GM23338 (cell line): ENCODE results near the gene PRPH2. TPM values are rescaled to one million over a fixed set of nuclear protein-coding genes. Genes with fewer than 3 reads are reported as not detected.

Experiments used
- ATAC-seq: fragments of 200-7000 bp; cut with Tn5 transposase; 3 replicates; pipeline ENCODE4 v1.9.1; 2020
- DNase-seq: peaks from one replicate; pipeline ENCODE4 v3.0.0-alpha.2; 2015; ENCODE audit warnings: low spot score
- H2AFZ ChIP-seq: fragments of 200-600 bp; sonication (generic); 2 replicates; pipeline ENCODE4 v1.8.0; 2016; ENCODE audit warnings: antibody characterized with exemption, mild to moderate bottlenecking, moderate library complexity
- H3F3A ChIP-seq: fragments of 200-600 bp; sonication (generic); replicated peaks from 2 replicates; pipeline ENCODE4 v1.8.0; 2017; ENCODE audit warnings: antibody characterized with exemption, mixed run types, low read depth
- H3K27ac ChIP-seq: fragments of 200-600 bp; sonication (generic); 2 replicates; pipeline ENCODE4 v1.6.1; 2016; ENCODE audit warnings: low read depth
- H3K27me3 ChIP-seq: fragments of 200-600 bp; sonication (generic); 2 replicates; pipeline ENCODE4 v1.8.0; 2016; ENCODE audit warnings: mild to moderate bottlenecking, mixed run types, moderate library complexity; ENCODE audit not compliant: insufficient read depth
- H3K36me3 ChIP-seq: fragments of 200-600 bp; sonication (generic); 2 replicates; pipeline ENCODE4 v1.8.0; 2016; ENCODE audit warnings: mild to moderate bottlenecking; ENCODE audit not compliant: insufficient read depth
- H3K4me1 ChIP-seq: fragments of 200-600 bp; sonication (generic); 2 replicates; pipeline ENCODE4 v1.8.0; 2016; ENCODE audit warnings: mild to moderate bottlenecking, moderate library complexity; ENCODE audit not compliant: insufficient read depth
- H3K4me2 ChIP-seq: fragments of 200-600 bp; sonication (generic); 2 replicates; pipeline ENCODE4 v1.7.1; 2017; ENCODE audit warnings: mixed run types
- H3K4me3 ChIP-seq: fragments of 200-600 bp; sonication (generic); 2 replicates; pipeline ENCODE4 v1.6.1; 2016; ENCODE audit warnings: mixed run types
- H3K79me2 ChIP-seq: fragments of 200-600 bp; sonication (generic); replicated peaks from 2 replicates; pipeline ENCODE4 v1.8.0; 2017; ENCODE audit warnings: mild to moderate bottlenecking; ENCODE audit not compliant: insufficient read depth
- H3K9me2 ChIP-seq: fragments of 200-600 bp; sonication (generic); 2 replicates; pipeline ENCODE4 v1.8.0; 2017; ENCODE audit not compliant: insufficient read depth
- H4K20me1 ChIP-seq: fragments of 200-600 bp; sonication (generic); replicated peaks from 2 replicates; pipeline ENCODE4 v1.8.0; 2017; ENCODE audit warnings: mild to moderate bottlenecking; ENCODE audit not compliant: insufficient read depth
- H3K27ac Mint-ChIP-seq: 2 replicates; pipeline ENCODE4 v1.8.0; 2020; ENCODE audit warnings: inconsistent platforms, mild to moderate bottlenecking, moderate library complexity, mixed read lengths
- H3K27me3 Mint-ChIP-seq: 3 replicates; pipeline ENCODE4 v1.8.0; 2022; ENCODE audit warnings: low read depth, mild to moderate bottlenecking, moderate library complexity, mixed read lengths, inconsistent platforms; ENCODE audit not compliant: insufficient read depth, poor library complexity
- H3K36me3 Mint-ChIP-seq: 3 replicates; pipeline ENCODE4 v1.8.0; 2021; ENCODE audit warnings: low read depth, mild to moderate bottlenecking, inconsistent platforms, moderate library complexity, mixed read lengths
- H3K4me1 Mint-ChIP-seq: 3 replicates; pipeline ENCODE4 v1.8.0; 2020; ENCODE audit warnings: mild to moderate bottlenecking, inconsistent platforms, mixed read lengths
- H3K4me3 Mint-ChIP-seq: 3 replicates; pipeline ENCODE4 v1.8.0; 2021; ENCODE audit warnings: moderate library complexity, mild to moderate bottlenecking, inconsistent platforms, mixed read lengths
- H3K9me3 Mint-ChIP-seq: 3 replicates; pipeline ENCODE4 v1.8.0; 2020; ENCODE audit warnings: moderate library complexity, mild to moderate bottlenecking, inconsistent platforms, mixed read lengths
- CREB1 ChIP-seq: fragments of 250-450 bp; sonication (Bioruptor Pico); IDR thresholded peaks from 2 replicates; pipeline ENCODE4 v1.5.0; 2020; ENCODE audit warnings: low read depth, mild to moderate bottlenecking, moderate library complexity
- EZH2 ChIP-seq: fragments of 200-600 bp; sonication (generic); IDR thresholded peaks from one replicate; pipeline ENCODE4 v1.8.0; 2017; ENCODE audit warnings: antibody characterized with exemption, mild to moderate bottlenecking, low read depth; ENCODE audit not compliant: unreplicated experiment
- EZH2phosphoT487 ChIP-seq: fragments of 200-600 bp; sonication (generic); IDR thresholded peaks from one replicate; pipeline ENCODE4 v1.8.1; 2018; ENCODE audit warnings: antibody characterized with exemption; ENCODE audit not compliant: unreplicated experiment
- JUNB ChIP-seq: IDR thresholded peaks from one replicate; pipeline ENCODE4 v1.6.1; 2016; ENCODE audit warnings: antibody characterized with exemption; ENCODE audit not compliant: unreplicated experiment
- NANOG ChIP-seq: IDR thresholded peaks from 2 replicates; pipeline ENCODE4 v1.6.1; 2016; ENCODE audit warnings: antibody characterized with exemption, borderline replicate concordance
- POLR2AphosphoS5 ChIP-seq: IDR thresholded peaks from 2 replicates; pipeline ENCODE4 v1.6.1; 2016; ENCODE audit warnings: antibody characterized with exemption, low read depth
- ZNF114 ChIP-seq: fragments of 250-450 bp; sonication (Bioruptor Pico); IDR thresholded peaks from 2 replicates; pipeline ENCODE4 v1.5.0; 2020; ENCODE audit warnings: mild to moderate bottlenecking, moderate library complexity
- ZNF331 ChIP-seq: fragments of 250-450 bp; sonication (Bioruptor Pico); IDR thresholded peaks from 2 replicates; pipeline ENCODE4 v1.5.0; 2020; ENCODE audit warnings: low read depth, mild to moderate bottlenecking, moderate library complexity
- polyA plus RNA-seq: library from polyadenylated mRNA; unstranded; fragments of >200 nt; fragmentation: Nextera tagmentation; extraction: Ambion mirVana; gene quantifications from 2 replicates; pipeline ENCODE4 v1.2.1, GENCODE V29; 2016
- total RNA-seq: library from RNA; depleted of rRNA; stranded (reverse); fragments of >200 nt; shearing (Covaris generic); gene quantifications from 2 replicates; pipeline ENCODE4 v1.2.3, GENCODE V29; 2014
- TF ChIP-seq, protein P1 (sequence below), 2 experiments: fragments of 200-600 bp in 1 of 2; sonication (generic) in 1 of 2; conservative IDR thresholded peaks; 2 replicates each; pipeline versions ENCODE4 v1.5.1 to v1.6.1; 2016 to 2017; ENCODE audit warnings: antibody characterized with exemption in 2 of 2, low read depth in 2 of 2, mild to moderate bottlenecking in 2 of 2, moderate library complexity in 1 of 2
- TF ChIP-seq, protein P2 (sequence below): fragments of 250-450 bp; sonication (Bioruptor Pico); IDR thresholded peaks from 2 replicates; pipeline ENCODE4 v1.5.0; 2020; ENCODE audit warnings: mild to moderate bottlenecking, moderate library complexity

The PRPH2 gene
- total and polyA plus RNA-seq, 2 experiments from 2014 or later, result 0.50 to 0.52 TPM

GRCh38 chr6:42762950-42763349 is 40.6 kb upstream of the PRPH2 start:
- Histone ChIP-seq H3K27me3 (no peaks in the 10 kb centered on the region), H2AFZ (no peak overlapping the region), H3K36me3 (no peaks in the 10 kb centered on the region), H3K4me2 (no peak overlapping the region), H3K4me1 (peaks cover 24% of the 10 kb centered on the region), H3K4me3 (no peak overlapping the region), H3K27ac (no peak overlapping the region), H4K20me1 (no peaks in the 10 kb centered on the region), H3K9me2 (no peaks in the 10 kb centered on the region), H3K79me2 (0 out of 2 replicates have a peak, but pooled peaks cover 8% of the 10 kb centered on the region), H3F3A (no peaks in the 10 kb centered on the region)
- peaks cover 9% of the 10 kb centered on the region for H3K36me3 Mint-ChIP-seq
- no peak for ATAC-seq
- no peaks in the 10 kb centered on the region for H3K9me3 Mint-ChIP-seq
- H3K27ac Mint-ChIP-seq, result no peak overlapping the region
- DNase-seq, result no peak
- TF ChIP-seq, protein P1, sequence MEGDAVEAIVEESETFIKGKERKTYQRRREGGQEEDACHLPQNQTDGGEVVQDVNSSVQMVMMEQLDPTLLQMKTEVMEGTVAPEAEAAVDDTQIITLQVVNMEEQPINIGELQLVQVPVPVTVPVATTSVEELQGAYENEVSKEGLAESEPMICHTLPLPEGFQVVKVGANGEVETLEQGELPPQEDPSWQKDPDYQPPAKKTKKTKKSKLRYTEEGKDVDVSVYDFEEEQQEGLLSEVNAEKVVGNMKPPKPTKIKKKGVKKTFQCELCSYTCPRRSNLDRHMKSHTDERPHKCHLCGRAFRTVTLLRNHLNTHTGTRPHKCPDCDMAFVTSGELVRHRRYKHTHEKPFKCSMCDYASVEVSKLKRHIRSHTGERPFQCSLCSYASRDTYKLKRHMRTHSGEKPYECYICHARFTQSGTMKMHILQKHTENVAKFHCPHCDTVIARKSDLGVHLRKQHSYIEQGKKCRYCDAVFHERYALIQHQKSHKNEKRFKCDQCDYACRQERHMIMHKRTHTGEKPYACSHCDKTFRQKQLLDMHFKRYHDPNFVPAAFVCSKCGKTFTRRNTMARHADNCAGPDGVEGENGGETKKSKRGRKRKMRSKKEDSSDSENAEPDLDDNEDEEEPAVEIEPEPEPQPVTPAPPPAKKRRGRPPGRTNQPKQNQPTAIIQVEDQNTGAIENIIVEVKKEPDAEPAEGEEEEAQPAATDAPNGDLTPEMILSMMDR (conservative IDR thresholded peaks at IDR 0.05; ENCODE audit: low read depth in 2 of 2), result no peak
- TF ChIP-seq EZH2 (no peak), ZNF331 (CRISPR knock-in tag) (no peak), EZH2phosphoT487 (no peak), ZNF114 (CRISPR knock-in tag) (no peak), JUNB (no peak), POLR2AphosphoS5 (no peak), NANOG (no peak), CREB1 (CRISPR knock-in tag) (no peak)
- TF ChIP-seq, protein P2, sequence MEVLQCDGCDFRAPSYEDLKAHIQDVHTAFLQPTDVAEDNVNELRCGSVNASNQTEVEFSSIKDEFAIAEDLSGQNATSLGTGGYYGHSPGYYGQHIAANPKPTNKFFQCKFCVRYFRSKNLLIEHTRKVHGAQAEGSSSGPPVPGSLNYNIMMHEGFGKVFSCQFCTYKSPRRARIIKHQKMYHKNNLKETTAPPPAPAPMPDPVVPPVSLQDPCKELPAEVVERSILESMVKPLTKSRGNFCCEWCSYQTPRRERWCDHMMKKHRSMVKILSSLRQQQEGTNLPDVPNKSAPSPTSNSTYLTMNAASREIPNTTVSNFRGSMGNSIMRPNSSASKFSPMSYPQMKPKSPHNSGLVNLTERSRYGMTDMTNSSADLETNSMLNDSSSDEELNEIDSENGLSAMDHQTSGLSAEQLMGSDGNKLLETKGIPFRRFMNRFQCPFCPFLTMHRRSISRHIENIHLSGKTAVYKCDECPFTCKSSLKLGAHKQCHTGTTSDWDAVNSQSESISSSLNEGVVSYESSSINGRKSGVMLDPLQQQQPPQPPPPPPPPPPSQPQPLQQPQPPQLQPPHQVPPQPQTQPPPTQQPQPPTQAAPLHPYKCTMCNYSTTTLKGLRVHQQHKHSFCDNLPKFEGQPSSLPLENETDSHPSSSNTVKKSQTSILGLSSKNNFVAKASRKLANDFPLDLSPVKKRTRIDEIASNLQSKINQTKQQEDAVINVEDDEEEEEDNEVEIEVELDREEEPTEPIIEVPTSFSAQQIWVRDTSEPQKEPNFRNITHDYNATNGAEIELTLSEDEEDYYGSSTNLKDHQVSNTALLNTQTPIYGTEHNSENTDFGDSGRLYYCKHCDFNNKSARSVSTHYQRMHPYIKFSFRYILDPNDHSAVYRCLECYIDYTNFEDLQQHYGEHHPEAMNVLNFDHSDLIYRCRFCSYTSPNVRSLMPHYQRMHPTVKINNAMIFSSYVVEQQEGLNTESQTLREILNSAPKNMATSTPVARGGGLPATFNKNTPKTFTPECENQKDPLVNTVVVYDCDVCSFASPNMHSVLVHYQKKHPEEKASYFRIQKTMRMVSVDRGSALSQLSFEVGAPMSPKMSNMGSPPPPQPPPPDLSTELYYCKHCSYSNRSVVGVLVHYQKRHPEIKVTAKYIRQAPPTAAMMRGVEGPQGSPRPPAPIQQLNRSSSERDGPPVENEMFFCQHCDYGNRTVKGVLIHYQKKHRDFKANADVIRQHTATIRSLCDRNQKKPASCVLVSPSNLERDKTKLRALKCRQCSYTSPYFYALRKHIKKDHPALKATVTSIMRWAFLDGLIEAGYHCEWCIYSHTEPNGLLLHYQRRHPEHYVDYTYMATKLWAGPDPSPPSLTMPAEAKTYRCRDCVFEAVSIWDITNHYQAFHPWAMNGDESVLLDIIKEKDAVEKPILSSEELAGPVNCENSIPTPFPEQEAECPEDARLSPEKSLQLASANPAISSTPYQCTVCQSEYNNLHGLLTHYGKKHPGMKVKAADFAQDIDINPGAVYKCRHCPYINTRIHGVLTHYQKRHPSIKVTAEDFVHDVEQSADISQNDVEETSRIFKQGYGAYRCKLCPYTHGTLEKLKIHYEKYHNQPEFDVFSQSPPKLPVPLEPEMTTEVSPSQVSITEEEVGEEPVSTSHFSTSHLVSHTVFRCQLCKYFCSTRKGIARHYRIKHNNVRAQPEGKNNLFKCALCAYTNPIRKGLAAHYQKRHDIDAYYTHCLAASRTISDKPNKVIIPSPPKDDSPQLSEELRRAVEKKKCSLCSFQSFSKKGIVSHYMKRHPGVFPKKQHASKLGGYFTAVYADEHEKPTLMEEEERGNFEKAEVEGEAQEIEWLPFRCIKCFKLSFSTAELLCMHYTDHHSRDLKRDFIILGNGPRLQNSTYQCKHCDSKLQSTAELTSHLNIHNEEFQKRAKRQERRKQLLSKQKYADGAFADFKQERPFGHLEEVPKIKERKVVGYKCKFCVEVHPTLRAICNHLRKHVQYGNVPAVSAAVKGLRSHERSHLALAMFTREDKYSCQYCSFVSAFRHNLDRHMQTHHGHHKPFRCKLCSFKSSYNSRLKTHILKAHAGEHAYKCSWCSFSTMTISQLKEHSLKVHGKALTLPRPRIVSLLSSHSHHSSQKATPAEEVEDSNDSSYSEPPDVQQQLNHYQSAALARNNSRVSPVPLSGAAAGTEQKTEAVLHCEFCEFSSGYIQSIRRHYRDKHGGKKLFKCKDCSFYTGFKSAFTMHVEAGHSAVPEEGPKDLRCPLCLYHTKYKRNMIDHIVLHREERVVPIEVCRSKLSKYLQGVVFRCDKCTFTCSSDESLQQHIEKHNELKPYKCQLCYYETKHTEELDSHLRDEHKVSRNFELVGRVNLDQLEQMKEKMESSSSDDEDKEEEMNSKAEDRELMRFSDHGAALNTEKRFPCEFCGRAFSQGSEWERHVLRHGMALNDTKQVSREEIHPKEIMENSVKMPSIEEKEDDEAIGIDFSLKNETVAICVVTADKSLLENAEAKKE (CRISPR knock-in tag), result no peak
- H3K27me3 Mint-ChIP-seq, result peaks cover 1% of the 10 kb centered on the region
- H3K4me3 Mint-ChIP-seq, result no peak overlapping the region
- peaks cover 34% of the 10 kb centered on the region for H3K4me1 Mint-ChIP-seq
